ENCODE data around the gene GAS6.

GAS6 gene

DNA sequence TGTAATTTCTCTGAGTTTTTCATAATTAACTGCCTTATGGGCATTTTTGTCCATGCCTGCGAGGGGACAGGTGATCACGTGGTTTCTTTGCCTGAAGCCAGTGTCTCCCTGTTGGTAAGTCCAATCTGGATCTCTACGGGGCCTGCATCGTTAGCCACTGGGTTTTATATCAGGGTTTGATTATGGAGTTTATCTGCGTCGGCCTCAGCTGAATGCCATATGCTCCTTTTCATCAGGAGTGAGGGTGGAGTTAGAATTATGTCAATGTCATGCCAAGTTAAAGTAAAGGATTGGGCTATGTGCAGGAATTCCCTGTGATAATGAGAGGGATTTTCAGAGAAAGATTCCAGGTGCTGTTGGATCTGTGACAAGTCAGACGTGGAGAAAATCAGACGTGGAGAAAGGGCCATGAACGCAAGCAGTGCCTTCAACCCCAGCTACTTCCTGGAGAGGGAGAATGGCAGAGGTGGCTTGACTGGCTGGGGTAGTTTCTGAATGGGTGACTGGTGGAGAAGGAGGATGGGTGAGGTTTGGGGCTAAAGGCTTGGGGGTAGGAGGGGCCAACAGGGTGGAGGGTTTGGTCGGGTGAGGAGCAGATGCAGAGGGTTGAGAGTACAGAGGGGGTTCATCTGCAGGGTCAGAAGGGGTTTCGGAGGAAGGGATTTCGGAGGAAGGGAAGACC lies 80.5 kb downstream of the GAS6 start:
- no peak for DNase-seq (ENCODE audit: extremely low read depth in 1 of 2, low read depth in 1 of 2)

DNA sequence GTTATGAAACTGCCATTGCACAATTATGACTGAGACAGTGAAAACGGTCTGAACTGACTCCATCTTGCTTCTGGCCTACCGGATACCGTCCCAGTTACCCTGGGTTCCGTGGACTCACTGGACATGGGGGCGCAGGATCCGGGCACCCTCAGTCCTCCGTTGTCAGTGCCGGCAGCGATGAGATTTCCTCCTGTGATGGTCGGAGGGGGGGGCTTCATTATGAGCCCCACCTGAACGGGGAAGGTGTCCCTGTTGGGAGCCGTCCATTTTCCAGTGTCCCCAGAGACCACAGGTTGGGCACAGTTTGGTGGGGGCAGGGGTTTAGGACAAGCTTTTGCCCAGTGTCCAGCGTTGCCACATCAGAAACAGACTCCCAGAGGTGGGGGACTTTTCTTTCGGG lies 81.4 kb downstream of the GAS6 start:
- no peak for DNase-seq (ENCODE audit: extremely low read depth in 1 of 2, low read depth in 1 of 2)

DNA sequence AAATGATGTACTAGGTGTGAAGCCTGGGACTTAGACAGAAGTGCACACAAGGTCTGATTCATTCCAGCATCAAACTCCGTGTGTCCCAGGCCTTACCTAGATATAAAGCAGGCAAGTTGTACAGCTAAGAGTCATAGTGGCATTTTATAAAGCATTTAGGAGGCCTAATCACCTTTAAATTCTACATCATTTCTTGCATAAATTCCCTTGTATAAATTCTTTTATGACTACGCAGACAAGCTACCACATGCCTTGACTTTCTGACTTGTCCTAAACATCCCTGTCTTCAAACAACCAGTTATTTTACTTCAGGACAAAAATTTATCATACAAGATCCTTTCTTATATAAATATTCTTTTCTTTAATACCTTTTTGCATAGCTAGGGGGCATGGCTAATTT lies 82.3 kb downstream of the GAS6 start:
- DNase-seq (ENCODE audit: extremely low read depth in 1 of 2, low read depth in 1 of 2): no peak

DNA sequence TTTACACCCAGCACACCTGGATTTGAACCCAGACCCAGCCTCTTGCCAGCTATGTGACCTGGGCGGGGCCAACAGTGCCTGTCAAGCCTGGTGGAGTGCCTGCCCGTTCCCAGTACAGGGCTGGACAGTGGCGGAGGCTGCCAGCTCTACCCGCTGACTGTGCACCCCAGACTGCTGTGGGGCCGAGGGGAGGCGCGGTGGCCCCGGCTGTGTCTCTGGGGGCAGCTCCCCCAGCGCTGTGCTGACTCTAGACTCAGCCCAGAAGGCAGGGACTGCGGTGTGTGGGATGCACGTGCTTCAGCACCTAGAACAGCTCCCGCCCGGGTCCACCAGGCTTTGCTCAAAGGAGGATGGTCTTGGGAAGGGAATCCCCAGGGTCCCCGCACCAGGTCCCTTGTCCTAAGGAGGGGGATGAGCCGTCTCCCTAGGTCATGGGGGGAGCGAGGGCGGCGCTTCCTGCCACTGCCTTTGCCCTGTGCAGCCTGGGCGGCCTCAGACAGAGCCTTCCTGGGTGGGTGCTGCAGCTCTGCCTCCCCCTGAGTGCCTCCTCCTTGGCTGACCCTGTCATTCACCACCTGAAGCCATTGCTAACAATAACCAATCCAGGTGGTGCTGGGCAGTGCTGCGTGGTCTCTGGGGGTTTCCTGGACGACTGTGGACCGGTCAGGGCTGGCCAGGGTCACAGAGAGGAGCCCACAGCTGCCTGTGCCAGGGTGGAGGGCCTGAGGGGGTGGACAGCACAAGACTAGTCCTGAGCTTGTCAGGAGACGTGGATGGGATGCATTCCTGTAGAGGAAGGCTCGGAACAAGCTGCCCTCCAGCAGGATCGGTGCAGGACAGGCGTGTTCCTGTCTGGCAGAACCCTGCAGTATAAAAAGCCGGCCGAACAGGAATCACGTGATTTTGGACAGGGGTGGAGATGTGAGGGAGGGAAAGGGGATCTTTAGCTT lies 86.3 kb downstream of the GAS6 start:
- DNase-seq (ENCODE audit: extremely low read depth in 1 of 2, low read depth in 1 of 2): no peak

DNA sequence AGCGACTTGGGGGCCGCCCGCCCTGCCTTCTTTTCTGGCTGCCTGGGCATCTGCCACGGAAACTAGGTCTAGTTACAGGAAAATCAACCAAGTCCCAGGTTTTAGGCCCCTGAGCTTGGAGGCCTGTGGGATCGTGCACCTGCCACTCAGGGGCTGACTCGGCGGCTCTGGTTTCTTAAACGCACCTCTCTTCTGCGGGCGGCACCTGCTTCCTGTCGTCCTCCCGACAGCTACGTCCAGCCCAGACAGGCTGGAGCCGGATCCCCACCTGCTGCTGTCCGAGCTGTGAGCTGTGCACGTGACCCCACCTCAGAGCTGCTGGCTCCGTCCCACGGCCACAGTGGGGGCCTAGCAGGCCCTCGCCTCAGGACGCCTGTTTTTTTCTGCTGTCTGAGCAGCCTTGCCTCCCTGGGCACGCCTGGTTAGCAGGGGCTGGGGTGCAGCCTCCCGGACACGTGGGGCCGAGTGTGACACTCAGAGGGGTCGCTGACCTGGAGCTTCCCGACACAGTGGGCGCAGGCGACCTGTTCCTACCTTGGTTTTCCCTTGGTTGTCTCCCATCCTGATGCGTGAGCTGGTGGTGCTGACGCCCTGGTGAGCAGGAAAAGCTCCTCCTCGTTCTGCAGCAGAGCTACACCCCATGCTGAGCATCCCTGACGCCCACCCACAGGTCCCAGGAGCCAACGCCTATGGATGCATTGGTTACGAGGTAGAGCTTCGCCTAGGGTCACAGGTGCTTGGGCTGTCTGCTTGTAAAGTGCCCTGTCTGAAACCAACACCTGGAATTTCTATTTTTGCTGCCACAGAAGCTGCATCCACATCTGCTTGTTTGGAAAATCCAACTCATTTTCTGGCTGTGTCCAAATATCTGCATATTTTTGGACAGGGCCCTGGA lies 87.4 kb downstream of the GAS6 start:
- no peak for DNase-seq (ENCODE audit: extremely low read depth in 1 of 2, low read depth in 1 of 2)

DNA sequence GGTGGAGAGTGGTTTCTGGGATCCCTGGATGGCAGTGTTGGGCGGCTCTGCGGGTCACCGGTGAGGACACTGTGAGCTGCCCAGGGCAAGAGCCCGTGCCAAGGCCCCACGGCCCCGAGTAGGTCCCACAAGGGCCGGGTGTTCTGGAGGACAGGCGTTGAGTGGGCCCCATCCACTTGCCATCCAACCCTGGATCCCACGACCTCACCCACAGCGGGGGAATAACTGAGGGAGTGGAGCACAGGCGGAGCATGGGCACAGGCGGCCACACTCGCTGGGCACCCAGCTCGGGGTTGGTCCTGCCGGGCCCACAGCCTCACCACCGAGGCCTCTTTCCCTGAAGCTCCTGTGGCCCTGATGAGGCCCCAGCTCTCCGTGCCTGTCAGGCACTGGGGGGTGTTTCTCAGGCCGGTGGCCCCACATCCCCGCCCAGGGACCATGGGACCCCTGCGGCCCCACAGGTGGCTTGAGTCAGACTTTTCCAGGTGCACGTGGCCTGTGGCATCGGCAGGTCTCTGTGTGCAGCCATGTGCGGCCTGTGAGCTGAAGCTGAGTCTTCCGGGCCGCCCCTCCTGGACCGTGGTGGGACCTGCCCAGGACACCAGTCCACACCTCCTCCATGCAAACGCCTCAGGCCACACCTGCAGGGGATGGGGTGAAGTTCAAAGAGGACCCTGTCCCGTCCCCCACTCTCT lies 88.3 kb downstream of the GAS6 start:
- no peak for DNase-seq (ENCODE audit: extremely low read depth in 1 of 2, low read depth in 1 of 2)

DNA sequence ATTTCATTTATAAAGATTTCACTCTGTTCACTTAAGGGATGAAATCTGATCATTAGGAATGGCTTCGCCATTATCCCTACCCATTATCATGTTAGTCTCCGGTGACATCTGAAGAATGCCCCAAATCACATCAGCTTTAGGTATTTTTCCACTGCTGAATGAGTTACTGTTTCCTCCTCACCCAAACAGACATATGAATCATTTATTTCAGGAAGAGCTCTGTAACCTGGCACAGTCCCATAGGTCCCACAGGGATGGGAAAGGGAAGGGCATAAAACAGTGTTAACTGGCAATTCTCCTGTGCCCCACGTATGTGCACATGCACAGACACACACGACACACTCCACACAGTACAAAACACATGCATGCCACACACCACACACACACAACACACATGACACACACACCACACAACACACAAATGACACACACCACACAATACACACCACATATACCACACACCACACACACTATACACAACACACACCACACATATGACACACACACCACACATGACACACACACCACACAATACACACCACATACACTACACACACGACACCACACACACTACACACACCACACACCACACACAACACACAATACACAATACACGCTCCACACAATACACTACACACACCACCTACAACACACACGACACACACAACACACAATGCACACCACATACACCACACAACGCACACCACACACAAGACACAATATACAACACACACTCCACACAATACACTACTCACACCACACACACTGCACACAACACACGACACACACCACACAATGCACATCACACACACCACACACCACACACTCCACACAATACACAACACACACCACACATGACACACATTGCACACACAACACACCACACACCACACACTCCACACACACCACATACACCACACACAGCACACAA lies 89.4 kb downstream of the GAS6 start:
- no peak for DNase-seq (ENCODE audit: extremely low read depth in 1 of 2, low read depth in 1 of 2)

DNA sequence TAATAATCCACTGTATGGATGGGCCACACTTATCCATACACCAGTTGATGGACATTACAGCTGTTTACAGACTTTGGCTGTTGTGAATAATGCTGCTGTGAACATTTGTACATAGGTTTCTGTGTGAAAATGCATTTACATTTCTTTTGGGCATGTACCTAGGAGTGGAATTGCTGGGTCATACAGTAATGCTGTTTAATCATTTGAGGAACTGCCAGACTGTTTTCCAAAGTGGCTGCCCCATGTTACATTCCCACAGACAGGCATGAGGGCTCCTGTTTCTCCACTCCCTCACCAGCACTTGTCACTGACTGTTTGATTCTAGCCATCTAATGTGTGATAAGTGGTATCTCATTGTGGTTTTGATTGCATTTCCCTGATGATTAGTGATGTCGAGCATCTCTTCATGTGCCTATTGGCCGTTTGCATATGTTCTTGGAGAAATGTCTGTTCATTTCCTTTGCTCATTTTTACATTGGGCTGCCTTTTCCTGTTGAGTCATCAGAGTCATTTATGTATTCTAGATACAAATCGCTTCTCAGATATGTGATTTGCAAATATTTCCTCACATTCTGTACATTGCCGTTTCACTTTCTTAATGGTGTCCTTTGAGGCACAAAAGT lies 92.1 kb downstream of the GAS6 start:
- DNase-seq (ENCODE audit: extremely low read depth in 1 of 2, low read depth in 1 of 2): no peak

DNA sequence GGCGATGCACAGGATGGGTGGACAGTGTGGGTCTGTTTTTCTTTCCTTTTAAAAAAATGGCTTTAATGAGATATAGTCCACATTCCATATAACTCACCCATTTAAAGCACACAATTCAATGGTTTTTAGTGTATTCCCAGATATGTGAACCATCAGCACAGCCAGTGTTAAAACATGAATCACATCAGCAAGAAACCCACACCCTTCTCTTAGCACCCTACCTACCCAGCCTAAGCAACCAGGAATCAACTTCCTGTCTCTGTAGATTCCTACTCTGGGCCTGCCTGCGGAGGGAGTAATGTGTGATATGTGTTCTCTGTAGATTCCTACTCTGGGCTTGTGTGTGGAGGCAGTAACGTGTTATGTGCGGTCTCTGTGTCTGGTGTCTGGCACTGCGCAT lies 92.9 kb downstream of the GAS6 start:
- DNase-seq (ENCODE audit: extremely low read depth in 1 of 2, low read depth in 1 of 2): no peak
